PC-9 (cell line): ENCODE data around the gene PRKCH.

Source experiments
- EZH2 ChIP-seq: fragments of 200-600 bp; sonication (generic); IDR thresholded peaks from 2 replicates; pipeline ENCODE4 v1.8.0; 2017; ENCODE audit warnings: antibody characterized with exemption, low read depth
- TF ChIP-seq, protein P1 (sequence below): fragments of 200-600 bp; sonication (generic); conservative IDR thresholded peaks from 2 replicates; pipeline ENCODE4 v1.6.1; 2017; ENCODE audit warnings: mixed run types, antibody characterized with exemption, mild to moderate bottlenecking, moderate library complexity

DNA sequence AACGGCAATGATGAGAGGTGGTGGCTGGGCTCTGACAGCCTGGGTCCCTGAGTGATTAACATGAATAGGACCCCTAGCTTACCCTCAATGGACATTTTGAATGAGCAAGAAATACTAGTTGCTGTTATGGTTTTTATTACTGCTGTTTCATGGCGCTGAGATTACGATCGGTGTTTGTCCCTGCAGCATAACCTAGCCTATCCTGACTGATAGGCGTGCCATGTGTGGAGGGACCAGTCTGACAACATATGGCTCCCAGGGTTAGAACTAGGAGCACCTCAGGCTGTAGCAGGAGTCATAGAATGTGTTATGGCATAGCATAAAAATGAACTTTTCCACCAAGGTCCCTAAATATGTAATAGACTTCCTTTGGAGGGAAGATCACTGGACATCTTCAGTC, 236.5 kb downstream of the PRKCH start:
- TF ChIP-seq, protein P1, sequence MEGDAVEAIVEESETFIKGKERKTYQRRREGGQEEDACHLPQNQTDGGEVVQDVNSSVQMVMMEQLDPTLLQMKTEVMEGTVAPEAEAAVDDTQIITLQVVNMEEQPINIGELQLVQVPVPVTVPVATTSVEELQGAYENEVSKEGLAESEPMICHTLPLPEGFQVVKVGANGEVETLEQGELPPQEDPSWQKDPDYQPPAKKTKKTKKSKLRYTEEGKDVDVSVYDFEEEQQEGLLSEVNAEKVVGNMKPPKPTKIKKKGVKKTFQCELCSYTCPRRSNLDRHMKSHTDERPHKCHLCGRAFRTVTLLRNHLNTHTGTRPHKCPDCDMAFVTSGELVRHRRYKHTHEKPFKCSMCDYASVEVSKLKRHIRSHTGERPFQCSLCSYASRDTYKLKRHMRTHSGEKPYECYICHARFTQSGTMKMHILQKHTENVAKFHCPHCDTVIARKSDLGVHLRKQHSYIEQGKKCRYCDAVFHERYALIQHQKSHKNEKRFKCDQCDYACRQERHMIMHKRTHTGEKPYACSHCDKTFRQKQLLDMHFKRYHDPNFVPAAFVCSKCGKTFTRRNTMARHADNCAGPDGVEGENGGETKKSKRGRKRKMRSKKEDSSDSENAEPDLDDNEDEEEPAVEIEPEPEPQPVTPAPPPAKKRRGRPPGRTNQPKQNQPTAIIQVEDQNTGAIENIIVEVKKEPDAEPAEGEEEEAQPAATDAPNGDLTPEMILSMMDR: no peak
- TF ChIP-seq EZH2: no peak
